DLD1 (cell line): ENCODE measurements around the gene CST7.

Source experiments
- in situ Hi-C: cut with HindIII; loops from 2 replicates; pipeline ENCODE4 v1.10.0; 2017; ENCODE audit warnings: low sequenced_read_pairs

Gene CST7

GRCh38 chr20:24998631-24999445 lies 49.8 kb downstream of the CST7 start:
- in situ Hi-C loops, result no loop called here

- in situ Hi-C loops, result no loop called here
Observed at GRCh38 chr20:24999568-24999967, 50.5 kb downstream of the CST7 start.

- in situ Hi-C loops, result loop anchor here (25.0 kb wide), 1 partner anchor 162 kb away; no protein-coding TSS in a partner anchor
Observed at GRCh38 chr20:25000268-25000801, 51.3 kb downstream of the CST7 start.

- in situ Hi-C loops, result loop anchor here (25.0 kb wide), 1 partner anchor 161 kb away; no protein-coding TSS in a partner anchor
Observed at GRCh38 chr20:25001323-25001722, 52.3 kb downstream of the CST7 start.

- in situ Hi-C loops, result loop anchor here (25.0 kb wide), 1 partner anchor 159 kb away; no protein-coding TSS in a partner anchor
Observed at GRCh38 chr20:25003002-25003401, 53.9 kb downstream of the CST7 start.

GRCh38 chr20:25005220-25005619 lies 56.2 kb downstream of the CST7 start:
- in situ Hi-C loops, result loop anchor here (25.0 kb wide), 1 partner anchor 157 kb away; no protein-coding TSS in a partner anchor

GRCh38 chr20:25005661-25006060 lies 56.6 kb downstream of the CST7 start:
- in situ Hi-C loops, result loop anchor here (25.0 kb wide), 1 partner anchor 157 kb away; no protein-coding TSS in a partner anchor

GRCh38 chr20:25006431-25007167 lies 57.5 kb downstream of the CST7 start:
- in situ Hi-C loops, result loop anchor here (25.0 kb wide), 1 partner anchor 156 kb away; no protein-coding TSS in a partner anchor

GRCh38 chr20:25007491-25008305 lies 58.6 kb downstream of the CST7 start:
- in situ Hi-C loops, result loop anchor here (25.0 kb wide), 1 partner anchor 155 kb away; no protein-coding TSS in a partner anchor

- in situ Hi-C loops, result loop anchor here (25.0 kb wide), 1 partner anchor 154 kb away; no protein-coding TSS in a partner anchor
Observed at GRCh38 chr20:25008388-25009217, 59.5 kb downstream of the CST7 start.
